Right lobe of liver (tissue), 4 donors: Measurements from ENCODE around the gene SF3A1.

Source experiments
- CTCF ChIP-seq, 4 donors: fragments of 200-600 bp in 3 of 4; fragments of 450-650 bp in 1 of 4; IDR thresholded peaks; one replicate each; pipeline versions ENCODE4 v1.5.1 to v1.8.0; 2016 to 2022; ENCODE audit warnings: antibody characterized with exemption in 4 of 4, mild to moderate bottlenecking in 2 of 4
- POLR2A ChIP-seq: fragments of 450-650 bp; IDR thresholded peaks from one replicate; pipeline ENCODE4 v1.6.1; 2017; ENCODE audit warnings: antibody characterized with exemption, mild to moderate bottlenecking
- donor health status: DM: no; HTN: no; CAD: no.
- donor health status: DM: no; HTN: no; CAD: no.
- donor health status: DM: no; HTN: yes; CAD: no.

DNA sequence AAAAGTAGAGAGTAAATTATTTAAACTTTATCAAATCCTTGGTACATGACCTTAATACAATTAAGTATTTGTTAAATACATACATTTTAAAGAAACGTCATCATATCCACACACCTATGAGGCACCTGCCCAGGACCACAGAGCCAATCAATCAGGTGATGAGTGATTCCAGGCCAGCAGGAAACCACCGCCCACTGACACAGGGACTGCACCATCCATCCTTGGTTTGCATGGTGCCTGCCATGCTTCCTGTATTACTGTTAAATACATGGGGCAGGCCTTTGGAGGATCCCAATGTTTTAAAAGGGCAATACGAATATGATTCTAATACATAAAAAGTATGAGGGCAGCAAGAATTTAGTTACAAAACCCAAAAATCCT lies 23.0 kb downstream of the SF3A1 start:
- TF ChIP-seq CTCF (IDR thresholded peaks at IDR 0.05) (no peak), POLR2A (no peak)
